Fibroblast of lung (primary cell): ENCODE measurements around the gene PDE4D.

ENCODE experiments used
- CTCF ChIP-seq, 2 donors: IDR thresholded peaks in 1 of 2; conservative IDR thresholded peaks in 1 of 2; 1 replicate in 1 of 2; 2 replicates in 1 of 2; pipeline ENCODE4 v1.5.1; 2011 to 2012; ENCODE audit warnings: low read length in 2 of 2, control low read depth in 1 of 2, inconsistent platforms in 1 of 2, low read depth in 1 of 2, mild to moderate bottlenecking in 1 of 2
- EZH2 ChIP-seq: IDR thresholded peaks from 2 replicates; pipeline ENCODE4 v1.5.1; 2012; ENCODE audit warnings: low read length, control low read depth, mild to moderate bottlenecking; ENCODE audit errors: missing control alignments

- TF ChIP-seq CTCF (conservative IDR thresholded peaks at IDR 0.05 in 1 of 2, IDR thresholded peaks at IDR 0.05 in 1 of 2; ENCODE audit: low read depth in 1 of 2, low read length in 2 of 2) (peak in 1 of 2 donors; percentile 40), EZH2 (no peak)
These were observed 513.1 kb downstream of the PDE4D start for GRCh38 chr5:59380350-59380951.
